Stomach (tissue), 9 donors: ENCODE measurements around the gene SECISBP2. TPM values are rescaled to one million over a fixed set of nuclear protein-coding genes. Genes with fewer than 3 reads are reported as not detected.

Source experiments
- DNase-seq, 2 donors: peaks; one replicate each; pipeline versions ENCODE4 v3.0.0 to v3.0.0-alpha.2; 2013 to 2019
- H3K27ac ChIP-seq, 5 donors: fragments of 200-600 bp in 4 of 5; sonication (generic) in 4 of 5; one replicate each; pipeline ENCODE4 v1.5.1; 2013 to 2019; ENCODE audit warnings: mild to moderate bottlenecking in 1 of 5, moderate library complexity in 1 of 5
- H3K27me3 ChIP-seq, 3 donors: fragments of 200-600 bp; sonication (generic); one replicate each; pipeline ENCODE4 v1.5.1; 2017 to 2019; ENCODE audit warnings: mixed run types in 1 of 3
- H3K36me3 ChIP-seq, 4 donors: fragments of 200-600 bp; sonication (generic); 1 replicate in 3 of 4; 2 replicates in 1 of 4; pipeline ENCODE4 v1.5.1; 2016 to 2019
- H3K4me1 ChIP-seq, 4 donors: fragments of 200-600 bp; sonication (generic); one replicate each; pipeline ENCODE4 v1.5.1; 2016 to 2019
- H3K4me3 ChIP-seq, 4 donors: fragments of 200-600 bp; sonication (generic) in 3 of 4; one replicate each; pipeline ENCODE4 v1.5.1; 2016 to 2019; ENCODE audit warnings: mild to moderate bottlenecking in 1 of 4
- H3K9me3 ChIP-seq, 4 donors: fragments of 200-600 bp; sonication (generic); one replicate each; pipeline ENCODE4 v1.5.1; 2016 to 2019
- EP300 ChIP-seq: sonication (generic); formaldehyde crosslinking; IDR thresholded peaks from one replicate; pipeline ENCODE4 v1.6.1; 2017; ENCODE audit warnings: antibody characterized with exemption
- POLR2A ChIP-seq, 4 donors: fragments of 450-650 bp; IDR thresholded peaks; one replicate each; pipeline ENCODE4 v1.6.1; 2016; ENCODE audit warnings: antibody characterized with exemption in 4 of 4, control low read depth in 2 of 4, mild to moderate bottlenecking in 1 of 4, moderate library complexity in 1 of 4
- POLR2AphosphoS5 ChIP-seq, 3 donors: sonication (generic); formaldehyde crosslinking; IDR thresholded peaks; one replicate each; pipeline ENCODE4 v1.6.1; 2016; ENCODE audit warnings: antibody characterized with exemption in 3 of 3
- WGBS, 5 donors: extraction: QIAGEN DNeasy Blood & Tissue Kit in 3 of 5; methylation state at CpG; one replicate each; pipeline versions ENCODE4 v1.1.5 to v1.1.7; 2013 to 2018; 5-methylcytosine and 5-hydroxymethylcytosine counted together
- intact Hi-C: fragments of 100-400 bp; cut with DNase I; formaldehyde crosslinking; loops from one replicate; pipeline ENCODE4 v1.15.1; 2023; ENCODE audit warnings: low total_unique reads
- polyA plus RNA-seq, 3 donors: library from polyadenylated mRNA; stranded (reverse); fragments of 200-250 nt; gene quantifications; one replicate each; pipeline ENCODE4 v1.2.3, GENCODE V29; 2013
- total RNA-seq, 5 donors: library from RNA; depleted of rRNA; stranded (reverse); fragments of >200 nt; gene quantifications; one replicate each; pipeline versions ENCODE4 v1.1.0 to v1.2.3, GENCODE V29; 2014 to 2016
- TF ChIP-seq, protein P1 (sequence below), 7 experiments: fragments of 450-650 bp in 4 of 7; fragments of 200-600 bp in 3 of 7; sonication (generic) in 3 of 7; IDR thresholded peaks; one replicate each; pipeline ENCODE4 v1.5.1; 2016 to 2019; ENCODE audit warnings: antibody characterized with exemption in 7 of 7, control low read depth in 2 of 7, mild to moderate bottlenecking in 1 of 7
- donor health status: healthy with polysubstance abuse.
- donor health status: Bipolar disorder and iron deficiency.
- donor health status: healthy.

SECISBP2 gene
- total and polyA plus RNA-seq, 8 donors = 18.1 to 136 (median 70.3) TPM

DNA sequence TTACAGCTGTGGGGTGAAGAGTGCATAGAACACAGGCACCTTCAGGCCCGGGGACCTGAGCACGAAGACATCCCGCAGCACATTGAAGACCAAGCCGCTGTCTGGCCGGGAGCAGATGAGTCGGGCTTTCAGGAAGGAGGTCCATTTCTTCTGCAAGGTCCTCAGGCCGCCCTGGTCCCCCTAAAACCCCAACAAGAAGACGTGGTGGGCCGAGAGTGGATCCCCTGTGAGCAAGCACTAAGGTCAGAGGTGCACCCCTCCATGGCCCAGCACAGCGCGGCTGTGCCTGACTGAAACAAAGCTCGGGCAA is 70.5 kb downstream of the SECISBP2 start:
- intact Hi-C loops = no loop called here
- H3K4me1 ChIP-seq = peaks cover 29 to 48% (median 37%) of the 10 kb centered on the region in 4 donors
- peak overlapping the region; percentile 23 to 77 (median 76) for H3K27ac ChIP-seq
- no peak for DNase-seq
- no peak overlapping the region for H3K4me3 ChIP-seq
- peaks cover 72 to 100% (median 97%) of the 10 kb centered on the region in 4 donors for H3K36me3 ChIP-seq
- no peaks in the 10 kb centered on the region for H3K27me3 ChIP-seq
- no peaks in the 10 kb centered on the region for H3K9me3 ChIP-seq
- TF ChIP-seq EP300 (no peak), POLR2A (IDR thresholded peaks at IDR 0.05) (no peak), POLR2AphosphoS5 (IDR thresholded peaks at IDR 0.05) (no peak)
- TF ChIP-seq, protein P1, sequence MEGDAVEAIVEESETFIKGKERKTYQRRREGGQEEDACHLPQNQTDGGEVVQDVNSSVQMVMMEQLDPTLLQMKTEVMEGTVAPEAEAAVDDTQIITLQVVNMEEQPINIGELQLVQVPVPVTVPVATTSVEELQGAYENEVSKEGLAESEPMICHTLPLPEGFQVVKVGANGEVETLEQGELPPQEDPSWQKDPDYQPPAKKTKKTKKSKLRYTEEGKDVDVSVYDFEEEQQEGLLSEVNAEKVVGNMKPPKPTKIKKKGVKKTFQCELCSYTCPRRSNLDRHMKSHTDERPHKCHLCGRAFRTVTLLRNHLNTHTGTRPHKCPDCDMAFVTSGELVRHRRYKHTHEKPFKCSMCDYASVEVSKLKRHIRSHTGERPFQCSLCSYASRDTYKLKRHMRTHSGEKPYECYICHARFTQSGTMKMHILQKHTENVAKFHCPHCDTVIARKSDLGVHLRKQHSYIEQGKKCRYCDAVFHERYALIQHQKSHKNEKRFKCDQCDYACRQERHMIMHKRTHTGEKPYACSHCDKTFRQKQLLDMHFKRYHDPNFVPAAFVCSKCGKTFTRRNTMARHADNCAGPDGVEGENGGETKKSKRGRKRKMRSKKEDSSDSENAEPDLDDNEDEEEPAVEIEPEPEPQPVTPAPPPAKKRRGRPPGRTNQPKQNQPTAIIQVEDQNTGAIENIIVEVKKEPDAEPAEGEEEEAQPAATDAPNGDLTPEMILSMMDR (IDR thresholded peaks at IDR 0.05) = no peak
- 93 to 99% (median 98%) methylated on average over 11 to 12 of the region's 12 CpGs for WGBS, 5 donors

DNA sequence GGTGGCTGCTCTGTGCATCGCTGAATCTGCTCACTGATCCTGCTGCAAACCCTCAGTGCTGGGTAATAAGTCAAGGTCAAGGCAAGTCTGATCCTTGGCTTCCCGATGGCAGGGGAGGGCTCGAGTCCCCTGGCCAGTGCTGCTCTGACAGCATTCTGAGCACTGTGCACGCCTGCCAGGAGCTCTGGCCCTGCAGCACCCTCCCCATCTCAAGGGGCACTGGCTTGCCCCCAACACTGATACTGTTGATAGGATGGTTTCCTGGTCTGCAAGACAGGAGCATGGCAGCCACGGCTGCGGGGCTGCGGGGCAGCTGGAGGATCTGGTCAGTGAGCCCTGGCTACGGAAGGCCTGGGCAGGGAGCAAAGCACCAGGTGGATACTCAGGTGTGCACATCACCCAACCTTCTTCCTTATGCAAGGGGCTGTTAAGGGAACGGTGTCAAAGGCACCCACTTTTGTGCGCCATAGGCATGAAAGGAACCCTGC is 71.8 kb downstream of the SECISBP2 start:
- Histone ChIP-seq H3K36me3 (peaks cover 76 to 100% (median 97%) of the 10 kb centered on the region in 4 donors), H3K27me3 (no peaks in the 10 kb centered on the region), H3K27ac (peak overlapping the region; percentile 2 to 77 (median 44)), H3K9me3 (no peaks in the 10 kb centered on the region), H3K4me1 (peaks cover 29 to 48% (median 37%) of the 10 kb centered on the region in 4 donors), H3K4me3 (no peak overlapping the region)
- 82 to 93% (median 87%) methylated on average over 3 to 10 of the region's 10 CpGs for WGBS, 5 donors
- TF ChIP-seq, protein P1 (IDR thresholded peaks at IDR 0.05) = no peak
- TF ChIP-seq POLR2A (IDR thresholded peaks at IDR 0.05) = no peak
- TF ChIP-seq EP300 = no peak
- TF ChIP-seq POLR2AphosphoS5 (IDR thresholded peaks at IDR 0.05) = no peak
- no peak for DNase-seq
- intact Hi-C loops = no loop called here

DNA sequence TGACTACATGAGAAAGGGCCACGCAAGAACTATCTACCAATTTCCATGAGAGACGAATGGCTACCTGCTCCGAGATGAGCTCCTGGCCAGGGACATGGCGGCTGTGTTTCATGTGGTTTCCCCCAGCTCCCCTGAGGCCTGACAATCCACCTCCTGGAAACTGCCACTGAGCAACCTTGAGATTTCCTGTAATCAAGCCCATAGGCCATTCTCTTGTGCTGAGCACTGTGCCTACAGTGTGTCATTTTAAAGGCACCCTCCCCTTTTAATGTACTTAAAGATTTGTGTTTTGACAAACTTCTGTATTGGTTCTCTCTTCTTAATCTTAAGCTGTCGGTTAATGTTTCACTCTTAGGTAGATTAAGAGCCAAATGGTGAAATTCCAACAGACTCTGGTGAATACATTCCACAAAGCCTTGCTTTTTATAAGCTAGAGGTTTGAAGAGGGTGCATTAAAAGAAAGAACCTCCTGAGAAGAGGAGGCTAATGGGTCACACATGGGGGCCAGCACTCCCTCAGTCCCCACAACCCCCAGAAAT is 72.3 kb downstream of the SECISBP2 start:
- Histone ChIP-seq H3K27me3 (no peaks in the 10 kb centered on the region), H3K4me1 (peaks cover 29 to 48% (median 37%) of the 10 kb centered on the region in 4 donors), H3K4me3 (no peak overlapping the region), H3K9me3 (no peaks in the 10 kb centered on the region), H3K36me3 (peaks cover 71 to 100% (median 96%) of the 10 kb centered on the region in 4 donors), H3K27ac (peak overlapping the region; percentile 2 to 77 (median 44))
- intact Hi-C loops = no loop called here
- TF ChIP-seq EP300 = no peak
- no peak for TF ChIP-seq POLR2A (IDR thresholded peaks at IDR 0.05)
- TF ChIP-seq, protein P1 (IDR thresholded peaks at IDR 0.05) = no peak
- TF ChIP-seq POLR2AphosphoS5 (IDR thresholded peaks at IDR 0.05) = no peak
- no peak for DNase-seq
- WGBS, 5 donors = 46 to 81% (median 52%) methylated on average over 5 of the region's 5 CpGs

DNA sequence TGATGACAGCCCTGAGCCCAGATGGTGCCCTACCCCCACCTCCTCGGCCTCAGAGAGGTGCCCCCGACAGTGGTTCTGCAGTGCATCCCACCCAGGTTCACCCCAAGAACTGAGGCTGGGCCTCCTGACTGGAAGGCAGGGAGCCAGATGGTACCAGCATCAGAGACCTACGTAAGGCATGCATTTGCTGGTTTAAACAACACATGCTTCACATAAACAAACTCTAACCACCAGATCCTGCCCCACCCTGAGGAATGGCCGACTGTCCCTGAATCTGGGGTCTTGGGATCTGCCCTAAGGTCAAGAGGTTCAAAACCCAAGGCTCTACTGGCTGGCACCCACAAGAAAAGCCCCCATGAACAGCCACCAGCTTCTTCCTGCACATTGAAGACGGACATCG is 73.3 kb downstream of the SECISBP2 start:
- no peaks in the 10 kb centered on the region for H3K27me3 ChIP-seq
- peak overlapping the region in 3 of 5 donors; percentile 21 to 77 (median 30) for H3K27ac ChIP-seq
- H3K9me3 ChIP-seq = no peaks in the 10 kb centered on the region
- H3K4me1 ChIP-seq = peaks cover 28 to 44% (median 37%) of the 10 kb centered on the region in 4 donors
- no peak for DNase-seq
- H3K4me3 ChIP-seq = no peak overlapping the region
- intact Hi-C loops = no loop called here
- TF ChIP-seq POLR2A (IDR thresholded peaks at IDR 0.05) = no peak
- TF ChIP-seq POLR2AphosphoS5 (IDR thresholded peaks at IDR 0.05) = no peak
- TF ChIP-seq, protein P1 (IDR thresholded peaks at IDR 0.05) = no peak
- TF ChIP-seq EP300 = no peak
- 67 to 87% (median 82%) methylated on average over 6 of the region's 6 CpGs for WGBS, 5 donors
- H3K36me3 ChIP-seq = peaks cover 72 to 100% (median 96%) of the 10 kb centered on the region in 4 donors
